ENCODE data around the gene EDIL3. TPM values are rescaled to one million over a fixed set of nuclear protein-coding genes. Genes with fewer than 3 reads are reported as not detected.

Gene EDIL3
- total RNA-seq, 4 donors from 2014 or later: 0.20 to 1.5 (median 0.75) TPM

- no peak overlapping the region for H3K27ac ChIP-seq
- H3K36me3 ChIP-seq: no peaks in the 10 kb centered on the region
- H3K4me3 ChIP-seq: no peak overlapping the region
- ATAC-seq: no peak
- H3K27me3 ChIP-seq: no peaks in the 10 kb centered on the region
- no peaks in the 10 kb centered on the region for H3K4me1 ChIP-seq
- intact Hi-C loops (cut with DNase I; ENCODE audit: low total_unique reads): no loop called here
- TF ChIP-seq POLR2A (IDR thresholded peaks at IDR 0.05): no peak
- TF ChIP-seq, protein P1, sequence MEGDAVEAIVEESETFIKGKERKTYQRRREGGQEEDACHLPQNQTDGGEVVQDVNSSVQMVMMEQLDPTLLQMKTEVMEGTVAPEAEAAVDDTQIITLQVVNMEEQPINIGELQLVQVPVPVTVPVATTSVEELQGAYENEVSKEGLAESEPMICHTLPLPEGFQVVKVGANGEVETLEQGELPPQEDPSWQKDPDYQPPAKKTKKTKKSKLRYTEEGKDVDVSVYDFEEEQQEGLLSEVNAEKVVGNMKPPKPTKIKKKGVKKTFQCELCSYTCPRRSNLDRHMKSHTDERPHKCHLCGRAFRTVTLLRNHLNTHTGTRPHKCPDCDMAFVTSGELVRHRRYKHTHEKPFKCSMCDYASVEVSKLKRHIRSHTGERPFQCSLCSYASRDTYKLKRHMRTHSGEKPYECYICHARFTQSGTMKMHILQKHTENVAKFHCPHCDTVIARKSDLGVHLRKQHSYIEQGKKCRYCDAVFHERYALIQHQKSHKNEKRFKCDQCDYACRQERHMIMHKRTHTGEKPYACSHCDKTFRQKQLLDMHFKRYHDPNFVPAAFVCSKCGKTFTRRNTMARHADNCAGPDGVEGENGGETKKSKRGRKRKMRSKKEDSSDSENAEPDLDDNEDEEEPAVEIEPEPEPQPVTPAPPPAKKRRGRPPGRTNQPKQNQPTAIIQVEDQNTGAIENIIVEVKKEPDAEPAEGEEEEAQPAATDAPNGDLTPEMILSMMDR (IDR thresholded peaks at IDR 0.05 in 4 of 5, conservative IDR thresholded peaks at IDR 0.05 in 1 of 5): no peak
- DNase-seq: no peak
- in situ Hi-C loops (cut with MboI; ENCODE audit: low sequenced_read_pairs in 4 of 4): no loop called here
- no peaks in the 10 kb centered on the region for H3K9me3 ChIP-seq
Measured at GRCh38 chr5:83965441-83965840, 419.2 kb downstream of the EDIL3 start.

GRCh38 chr5:83964271-83964670 lies 420.4 kb downstream of the EDIL3 start:
- H3K27me3 ChIP-seq: no peaks in the 10 kb centered on the region
- no peaks in the 10 kb centered on the region for H3K4me1 ChIP-seq
- TF ChIP-seq POLR2A (IDR thresholded peaks at IDR 0.05): no peak
- TF ChIP-seq, protein P1 (IDR thresholded peaks at IDR 0.05 in 4 of 5, conservative IDR thresholded peaks at IDR 0.05 in 1 of 5): no peak
- H3K9me3 ChIP-seq: no peaks in the 10 kb centered on the region
- no peak for DNase-seq
- in situ Hi-C loops (cut with MboI; ENCODE audit: low sequenced_read_pairs in 4 of 4): no loop called here
- ATAC-seq: no peak
- no peak overlapping the region for H3K27ac ChIP-seq
- intact Hi-C loops (cut with DNase I; ENCODE audit: low total_unique reads): no loop called here
- no peak overlapping the region for H3K4me3 ChIP-seq
- H3K36me3 ChIP-seq: no peaks in the 10 kb centered on the region

DNA sequence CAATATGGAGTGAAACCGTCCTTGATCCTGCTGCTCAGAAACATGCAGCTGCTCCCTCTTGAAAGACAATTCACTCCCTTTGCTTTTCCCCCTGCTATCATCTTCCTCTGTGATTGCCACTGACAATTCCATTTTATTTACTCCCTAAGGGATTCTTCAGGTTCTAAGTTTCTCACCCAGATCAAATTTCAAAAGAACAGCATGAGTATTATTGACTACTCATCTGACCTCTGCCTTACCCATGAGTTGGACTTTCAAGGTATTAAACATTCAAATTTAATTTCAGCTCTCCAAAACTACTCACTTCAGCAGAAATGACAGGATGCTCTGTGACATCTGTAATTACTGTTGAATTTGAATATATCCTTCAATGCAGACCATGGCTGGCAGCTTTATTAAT lies 427.5 kb downstream of the EDIL3 start:
- Histone ChIP-seq H3K4me3 (no peak overlapping the region), H3K27me3 (no peaks in the 10 kb centered on the region), H3K9me3 (no peaks in the 10 kb centered on the region), H3K4me1 (no peaks in the 10 kb centered on the region), H3K36me3 (no peaks in the 10 kb centered on the region), H3K27ac (no peak overlapping the region)
- no peak for TF ChIP-seq POLR2A (IDR thresholded peaks at IDR 0.05)
- TF ChIP-seq, protein P1 (IDR thresholded peaks at IDR 0.05 in 4 of 5, conservative IDR thresholded peaks at IDR 0.05 in 1 of 5): no peak
- in situ Hi-C loops (cut with MboI; ENCODE audit: low sequenced_read_pairs in 4 of 4) (no loop called here), intact Hi-C loops (cut with DNase I; ENCODE audit: low total_unique reads) (no loop called here)
- DNase-seq: no peak
- no peak for ATAC-seq

GRCh38 chr5:83956386-83956785 lies 428.3 kb downstream of the EDIL3 start:
- DNase-seq: no peak
- intact Hi-C loops (cut with DNase I; ENCODE audit: low total_unique reads) (no loop called here), in situ Hi-C loops (cut with MboI; ENCODE audit: low sequenced_read_pairs in 4 of 4) (no loop called here)
- no peak overlapping the region for H3K27ac ChIP-seq
- no peak overlapping the region for H3K4me3 ChIP-seq
- H3K9me3 ChIP-seq: no peaks in the 10 kb centered on the region
- no peaks in the 10 kb centered on the region for H3K36me3 ChIP-seq
- H3K27me3 ChIP-seq: no peaks in the 10 kb centered on the region
- TF ChIP-seq, protein P1 (IDR thresholded peaks at IDR 0.05 in 4 of 5, conservative IDR thresholded peaks at IDR 0.05 in 1 of 5): no peak
- no peak for TF ChIP-seq POLR2A (IDR thresholded peaks at IDR 0.05)
- ATAC-seq: no peak
- H3K4me1 ChIP-seq: no peaks in the 10 kb centered on the region

DNA sequence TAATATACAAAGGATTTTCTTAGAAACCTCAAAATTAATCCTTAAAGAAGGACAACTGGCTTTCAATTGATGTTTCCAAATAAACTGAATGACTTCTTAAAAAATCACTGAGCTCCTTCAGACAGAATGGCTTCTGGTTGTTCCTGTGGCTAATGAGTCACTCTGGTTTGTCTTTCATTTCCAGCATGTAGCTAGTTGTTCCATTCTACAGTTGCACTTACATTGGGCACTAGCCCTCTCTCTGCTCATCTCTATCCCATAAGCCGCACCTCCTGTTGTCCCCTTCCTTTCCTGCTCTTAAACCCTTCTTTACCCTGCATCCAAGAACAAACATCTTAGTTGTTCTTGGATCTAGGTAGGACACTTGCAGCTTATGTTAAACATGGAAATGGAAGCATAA lies 428.8 kb downstream of the EDIL3 start:
- TF ChIP-seq, protein P1 (IDR thresholded peaks at IDR 0.05 in 4 of 5, conservative IDR thresholded peaks at IDR 0.05 in 1 of 5): no peak
- TF ChIP-seq POLR2A (IDR thresholded peaks at IDR 0.05): no peak
- no peaks in the 10 kb centered on the region for H3K27me3 ChIP-seq
- H3K4me1 ChIP-seq: no peaks in the 10 kb centered on the region
- DNase-seq (no peak), ATAC-seq (no peak)
- no peak overlapping the region for H3K4me3 ChIP-seq
- H3K36me3 ChIP-seq: no peaks in the 10 kb centered on the region
- H3K27ac ChIP-seq: no peak overlapping the region
- in situ Hi-C loops (cut with MboI; ENCODE audit: low sequenced_read_pairs in 4 of 4): no loop called here
- intact Hi-C loops (cut with DNase I; ENCODE audit: low total_unique reads): no loop called here
- no peaks in the 10 kb centered on the region for H3K9me3 ChIP-seq
